ENCODE results near the gene E4F1.

DNA sequence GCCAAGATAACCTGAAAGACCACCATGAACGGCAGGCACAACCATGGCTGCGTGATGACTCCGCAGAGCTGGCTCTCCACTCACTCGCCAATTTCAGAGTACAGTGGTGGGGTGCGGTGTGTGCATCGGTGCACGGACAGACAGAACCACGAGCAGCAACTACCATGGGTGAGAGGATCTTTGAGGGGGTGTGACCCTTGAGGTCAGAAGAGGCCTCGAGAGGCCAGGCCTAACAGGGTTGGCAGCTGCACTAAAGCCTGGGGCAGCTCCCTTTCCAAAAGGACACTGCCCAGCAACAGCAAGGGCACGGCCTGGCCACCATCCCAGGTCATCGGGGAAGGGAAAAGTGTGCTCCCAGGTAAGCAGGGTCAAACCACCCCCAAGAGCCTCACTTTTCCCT is 29.9 kb downstream of the E4F1 start:
- TF ChIP-seq POLR2A (IDR thresholded peaks at IDR 0.05) (no peak), CTCF (IDR thresholded peaks at IDR 0.05) (no peak)

Measured in tibial nerve (tissue), 3 donors.